ENCODE measurements around the gene BCL2L11.

The BCL2L11 gene

GRCh38 chr2:111118981-111119821 is 1.5 kb upstream of the BCL2L11 start:
- Histone ChIP-seq H3K4me3 (replicated peaks; ENCODE audit: insufficient read depth, low read length) (no peak overlapping the region), H3K27me3 (ENCODE audit: insufficient read depth, poor library complexity, severe bottlenecking) (no peaks in the 10 kb centered on the region)

GRCh38 chr2:111119822-111120252 is 877 bp upstream of the BCL2L11 start:
- TF ChIP-seq SPI1 (IDR thresholded peaks at IDR 0.05; ENCODE audit: borderline replicate concordance, low read depth), result peak; percentile 1; the same call in 1 of the 2 replicates
- TF ChIP-seq, protein P1, sequence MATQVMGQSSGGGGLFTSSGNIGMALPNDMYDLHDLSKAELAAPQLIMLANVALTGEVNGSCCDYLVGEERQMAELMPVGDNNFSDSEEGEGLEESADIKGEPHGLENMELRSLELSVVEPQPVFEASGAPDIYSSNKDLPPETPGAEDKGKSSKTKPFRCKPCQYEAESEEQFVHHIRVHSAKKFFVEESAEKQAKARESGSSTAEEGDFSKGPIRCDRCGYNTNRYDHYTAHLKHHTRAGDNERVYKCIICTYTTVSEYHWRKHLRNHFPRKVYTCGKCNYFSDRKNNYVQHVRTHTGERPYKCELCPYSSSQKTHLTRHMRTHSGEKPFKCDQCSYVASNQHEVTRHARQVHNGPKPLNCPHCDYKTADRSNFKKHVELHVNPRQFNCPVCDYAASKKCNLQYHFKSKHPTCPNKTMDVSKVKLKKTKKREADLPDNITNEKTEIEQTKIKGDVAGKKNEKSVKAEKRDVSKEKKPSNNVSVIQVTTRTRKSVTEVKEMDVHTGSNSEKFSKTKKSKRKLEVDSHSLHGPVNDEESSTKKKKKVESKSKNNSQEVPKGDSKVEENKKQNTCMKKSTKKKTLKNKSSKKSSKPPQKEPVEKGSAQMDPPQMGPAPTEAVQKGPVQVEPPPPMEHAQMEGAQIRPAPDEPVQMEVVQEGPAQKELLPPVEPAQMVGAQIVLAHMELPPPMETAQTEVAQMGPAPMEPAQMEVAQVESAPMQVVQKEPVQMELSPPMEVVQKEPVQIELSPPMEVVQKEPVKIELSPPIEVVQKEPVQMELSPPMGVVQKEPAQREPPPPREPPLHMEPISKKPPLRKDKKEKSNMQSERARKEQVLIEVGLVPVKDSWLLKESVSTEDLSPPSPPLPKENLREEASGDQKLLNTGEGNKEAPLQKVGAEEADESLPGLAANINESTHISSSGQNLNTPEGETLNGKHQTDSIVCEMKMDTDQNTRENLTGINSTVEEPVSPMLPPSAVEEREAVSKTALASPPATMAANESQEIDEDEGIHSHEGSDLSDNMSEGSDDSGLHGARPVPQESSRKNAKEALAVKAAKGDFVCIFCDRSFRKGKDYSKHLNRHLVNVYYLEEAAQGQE (IDR thresholded peaks at IDR 0.05; ENCODE audit: insufficient replicate concordance, low read depth), result no peak
- no peak for DNase-seq (ENCODE audit: low read depth in 1 of 2, low spot score in 1 of 2)
- Histone ChIP-seq H3K27ac (replicated peaks) (peak overlapping the region; percentile 69), H3K4me3 (replicated peaks; ENCODE audit: insufficient read depth, low read length) (peak overlapping the region; percentile 47), H3K27me3 (ENCODE audit: insufficient read depth, poor library complexity, severe bottlenecking) (no peaks in the 10 kb centered on the region)

More at GRCh38 chr2:111118981-111119821, 1.5 kb upstream of the BCL2L11 start:
- TF ChIP-seq, protein P1 (IDR thresholded peaks at IDR 0.05; ENCODE audit: insufficient replicate concordance, low read depth), result no peak
- no peak for TF ChIP-seq SPI1 (IDR thresholded peaks at IDR 0.05; ENCODE audit: borderline replicate concordance, low read depth)
- TF ChIP-seq, protein P2, sequence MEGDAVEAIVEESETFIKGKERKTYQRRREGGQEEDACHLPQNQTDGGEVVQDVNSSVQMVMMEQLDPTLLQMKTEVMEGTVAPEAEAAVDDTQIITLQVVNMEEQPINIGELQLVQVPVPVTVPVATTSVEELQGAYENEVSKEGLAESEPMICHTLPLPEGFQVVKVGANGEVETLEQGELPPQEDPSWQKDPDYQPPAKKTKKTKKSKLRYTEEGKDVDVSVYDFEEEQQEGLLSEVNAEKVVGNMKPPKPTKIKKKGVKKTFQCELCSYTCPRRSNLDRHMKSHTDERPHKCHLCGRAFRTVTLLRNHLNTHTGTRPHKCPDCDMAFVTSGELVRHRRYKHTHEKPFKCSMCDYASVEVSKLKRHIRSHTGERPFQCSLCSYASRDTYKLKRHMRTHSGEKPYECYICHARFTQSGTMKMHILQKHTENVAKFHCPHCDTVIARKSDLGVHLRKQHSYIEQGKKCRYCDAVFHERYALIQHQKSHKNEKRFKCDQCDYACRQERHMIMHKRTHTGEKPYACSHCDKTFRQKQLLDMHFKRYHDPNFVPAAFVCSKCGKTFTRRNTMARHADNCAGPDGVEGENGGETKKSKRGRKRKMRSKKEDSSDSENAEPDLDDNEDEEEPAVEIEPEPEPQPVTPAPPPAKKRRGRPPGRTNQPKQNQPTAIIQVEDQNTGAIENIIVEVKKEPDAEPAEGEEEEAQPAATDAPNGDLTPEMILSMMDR (IDR thresholded peaks at IDR 0.05; ENCODE audit: insufficient read depth, low read length), result no peak
- no peak for TF ChIP-seq GABPA (IDR thresholded peaks at IDR 0.05; ENCODE audit: low read depth)
- TF ChIP-seq POLR2AphosphoS5 (IDR thresholded peaks at IDR 0.05; ENCODE audit: low read depth), result no peak
- H3K27ac ChIP-seq (replicated peaks), result no peak overlapping the region
- DNase-seq (ENCODE audit: low read depth in 1 of 2, low spot score in 1 of 2), result no peak

- peak overlapping the region; percentile 62 for H3K4me3 ChIP-seq (replicated peaks; ENCODE audit: insufficient read depth, low read length)
- DNase-seq (ENCODE audit: low read depth in 1 of 2, low spot score in 1 of 2), result peak in 1 of 2 experiments; percentile 51
- H3K27me3 ChIP-seq (ENCODE audit: insufficient read depth, poor library complexity, severe bottlenecking), result no peaks in the 10 kb centered on the region
- peak overlapping the region; percentile 95 for H3K27ac ChIP-seq (replicated peaks)
- TF ChIP-seq, protein P1 (IDR thresholded peaks at IDR 0.05; ENCODE audit: insufficient replicate concordance, low read depth), result no peak
- TF ChIP-seq SPI1 (IDR thresholded peaks at IDR 0.05; ENCODE audit: borderline replicate concordance, low read depth), result peak; percentile 62; the same call in 1 of the 2 replicates
These were observed 514 bp downstream of the BCL2L11 start for GRCh38 chr2:111121028-111121827.

Data from HL-60 (cell line).